ENCODE data around the gene ZBTB39.

DNA sequence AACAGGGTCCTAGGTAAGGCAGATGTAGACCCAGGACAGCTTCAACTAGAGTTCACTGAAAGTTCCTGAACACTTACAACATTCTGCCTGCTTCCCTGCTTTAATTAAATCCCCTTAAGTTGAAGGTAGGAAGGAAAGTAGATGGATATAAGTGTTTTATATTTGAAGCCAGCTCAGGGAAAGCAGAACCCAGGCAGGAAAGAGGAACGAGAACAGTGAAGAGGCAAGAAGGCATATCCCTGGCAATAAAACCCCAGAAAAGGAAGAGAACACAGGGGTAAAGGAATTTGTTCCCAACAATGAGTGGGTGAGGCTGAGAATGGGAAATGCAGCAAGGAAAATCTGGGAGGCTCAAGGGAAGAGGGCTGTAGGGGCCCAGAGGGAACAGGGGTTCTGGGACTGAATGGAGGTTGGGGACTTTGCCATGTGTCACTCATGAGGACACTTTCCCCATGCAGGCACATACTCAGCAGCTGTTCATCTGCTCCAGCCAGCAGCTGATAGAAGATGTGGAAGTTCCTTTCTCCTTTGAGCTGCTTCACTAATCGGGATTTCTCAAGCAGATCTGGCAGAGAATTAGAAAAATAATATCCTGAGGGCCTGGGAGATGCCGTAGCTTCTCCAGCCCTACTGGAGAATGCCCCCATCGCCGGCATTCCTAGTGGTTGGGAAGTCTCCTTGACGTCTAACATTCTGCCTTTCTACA, 39.9 kb upstream of the ZBTB39 start:
- TF ChIP-seq, protein P1, sequence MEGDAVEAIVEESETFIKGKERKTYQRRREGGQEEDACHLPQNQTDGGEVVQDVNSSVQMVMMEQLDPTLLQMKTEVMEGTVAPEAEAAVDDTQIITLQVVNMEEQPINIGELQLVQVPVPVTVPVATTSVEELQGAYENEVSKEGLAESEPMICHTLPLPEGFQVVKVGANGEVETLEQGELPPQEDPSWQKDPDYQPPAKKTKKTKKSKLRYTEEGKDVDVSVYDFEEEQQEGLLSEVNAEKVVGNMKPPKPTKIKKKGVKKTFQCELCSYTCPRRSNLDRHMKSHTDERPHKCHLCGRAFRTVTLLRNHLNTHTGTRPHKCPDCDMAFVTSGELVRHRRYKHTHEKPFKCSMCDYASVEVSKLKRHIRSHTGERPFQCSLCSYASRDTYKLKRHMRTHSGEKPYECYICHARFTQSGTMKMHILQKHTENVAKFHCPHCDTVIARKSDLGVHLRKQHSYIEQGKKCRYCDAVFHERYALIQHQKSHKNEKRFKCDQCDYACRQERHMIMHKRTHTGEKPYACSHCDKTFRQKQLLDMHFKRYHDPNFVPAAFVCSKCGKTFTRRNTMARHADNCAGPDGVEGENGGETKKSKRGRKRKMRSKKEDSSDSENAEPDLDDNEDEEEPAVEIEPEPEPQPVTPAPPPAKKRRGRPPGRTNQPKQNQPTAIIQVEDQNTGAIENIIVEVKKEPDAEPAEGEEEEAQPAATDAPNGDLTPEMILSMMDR (IDR thresholded peaks at IDR 0.05; ENCODE audit: low read depth, low read length, missing input control): no peak
- TF ChIP-seq RAD21 (IDR thresholded peaks at IDR 0.05): no peak
- TF ChIP-seq, protein P2, sequence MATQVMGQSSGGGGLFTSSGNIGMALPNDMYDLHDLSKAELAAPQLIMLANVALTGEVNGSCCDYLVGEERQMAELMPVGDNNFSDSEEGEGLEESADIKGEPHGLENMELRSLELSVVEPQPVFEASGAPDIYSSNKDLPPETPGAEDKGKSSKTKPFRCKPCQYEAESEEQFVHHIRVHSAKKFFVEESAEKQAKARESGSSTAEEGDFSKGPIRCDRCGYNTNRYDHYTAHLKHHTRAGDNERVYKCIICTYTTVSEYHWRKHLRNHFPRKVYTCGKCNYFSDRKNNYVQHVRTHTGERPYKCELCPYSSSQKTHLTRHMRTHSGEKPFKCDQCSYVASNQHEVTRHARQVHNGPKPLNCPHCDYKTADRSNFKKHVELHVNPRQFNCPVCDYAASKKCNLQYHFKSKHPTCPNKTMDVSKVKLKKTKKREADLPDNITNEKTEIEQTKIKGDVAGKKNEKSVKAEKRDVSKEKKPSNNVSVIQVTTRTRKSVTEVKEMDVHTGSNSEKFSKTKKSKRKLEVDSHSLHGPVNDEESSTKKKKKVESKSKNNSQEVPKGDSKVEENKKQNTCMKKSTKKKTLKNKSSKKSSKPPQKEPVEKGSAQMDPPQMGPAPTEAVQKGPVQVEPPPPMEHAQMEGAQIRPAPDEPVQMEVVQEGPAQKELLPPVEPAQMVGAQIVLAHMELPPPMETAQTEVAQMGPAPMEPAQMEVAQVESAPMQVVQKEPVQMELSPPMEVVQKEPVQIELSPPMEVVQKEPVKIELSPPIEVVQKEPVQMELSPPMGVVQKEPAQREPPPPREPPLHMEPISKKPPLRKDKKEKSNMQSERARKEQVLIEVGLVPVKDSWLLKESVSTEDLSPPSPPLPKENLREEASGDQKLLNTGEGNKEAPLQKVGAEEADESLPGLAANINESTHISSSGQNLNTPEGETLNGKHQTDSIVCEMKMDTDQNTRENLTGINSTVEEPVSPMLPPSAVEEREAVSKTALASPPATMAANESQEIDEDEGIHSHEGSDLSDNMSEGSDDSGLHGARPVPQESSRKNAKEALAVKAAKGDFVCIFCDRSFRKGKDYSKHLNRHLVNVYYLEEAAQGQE (IDR thresholded peaks at IDR 0.05): no peak
